Activated T-cell treated with anti-CD3 and anti-CD28 coated beads, Interleukin-2, amount 50 U/mL, for 24 hours (primary cell): Measurements from ENCODE around the gene TGFBR1.
"Not testable (repeated sequence)": the region's sequence is repeated elsewhere in the genome, so short reads cannot be mapped to it uniquely, and the experiment has no call there.

ENCODE experiments used
- DNase-seq: peaks from one replicate; pipeline ENCODE4 v3.0.0-alpha.2; 2020
- H3K27ac Mint-ChIP-seq: 2 replicates; pipeline ENCODE4 v1.8.0; 2020; ENCODE audit warnings: mild to moderate bottlenecking, mixed read lengths
- H3K27me3 Mint-ChIP-seq: 2 replicates; pipeline ENCODE4 v1.8.0; 2020; ENCODE audit warnings: mixed read lengths
- H3K36me3 Mint-ChIP-seq: 2 replicates; pipeline ENCODE4 v1.8.0; 2020; ENCODE audit warnings: low read depth, mixed read lengths
- H3K4me1 Mint-ChIP-seq: 2 replicates; pipeline ENCODE4 v1.8.0; 2020; ENCODE audit warnings: low read depth, mixed read lengths
- H3K4me3 Mint-ChIP-seq: 2 replicates; pipeline ENCODE4 v1.8.0; 2020; ENCODE audit warnings: mild to moderate bottlenecking, moderate library complexity, mixed read lengths
- H3K9me3 Mint-ChIP-seq: 2 replicates; pipeline ENCODE4 v1.8.0; 2020; ENCODE audit warnings: mixed read lengths

Gene TGFBR1

DNA sequence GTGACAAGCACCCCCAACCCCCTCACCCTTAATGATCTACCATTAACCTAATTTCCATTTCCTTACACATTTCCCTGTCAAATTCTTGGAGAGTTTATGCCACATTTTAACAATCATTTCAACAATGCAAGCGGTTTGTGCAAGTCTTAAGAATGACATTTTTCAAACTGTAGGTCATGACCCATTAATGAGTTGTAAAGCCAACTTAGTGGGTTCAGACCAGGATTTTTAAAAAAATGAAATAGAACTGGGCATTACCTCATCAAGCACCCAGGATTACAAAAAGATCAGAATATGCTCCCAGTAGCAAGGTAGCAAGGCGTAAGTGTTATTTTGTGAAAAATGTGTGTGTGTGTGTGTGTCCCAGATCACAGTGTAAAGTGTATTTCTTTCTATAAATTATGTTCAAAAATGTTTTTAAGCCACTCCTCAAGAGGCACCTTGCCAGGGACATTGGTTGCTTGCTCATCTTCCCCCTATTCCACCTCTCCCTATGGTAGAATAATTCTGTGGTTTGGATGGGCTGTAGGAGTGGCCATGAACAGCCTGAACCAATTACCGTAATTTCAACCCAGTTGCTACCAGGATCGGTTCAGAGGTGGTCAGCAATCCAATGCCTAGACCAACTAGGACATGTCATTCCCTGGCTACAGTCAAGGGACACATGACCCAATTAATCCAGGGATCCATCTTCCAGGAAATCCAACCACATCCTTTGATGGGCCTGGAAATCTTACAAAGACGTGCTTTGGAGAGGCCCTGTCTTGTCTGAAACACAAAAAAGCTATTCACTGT is 14.4 kb upstream of the TGFBR1 start:
- no peak for DNase-seq
- no peaks in the 10 kb centered on the region for H3K27me3 Mint-ChIP-seq
- H3K9me3 Mint-ChIP-seq: peaks cover 5% of the 10 kb centered on the region
- H3K4me1 Mint-ChIP-seq: peaks cover 48% of the 10 kb centered on the region
- H3K27ac Mint-ChIP-seq: no peak overlapping the region
- H3K36me3 Mint-ChIP-seq: no peaks in the 10 kb centered on the region
- H3K4me3 Mint-ChIP-seq: no peak overlapping the region

DNA sequence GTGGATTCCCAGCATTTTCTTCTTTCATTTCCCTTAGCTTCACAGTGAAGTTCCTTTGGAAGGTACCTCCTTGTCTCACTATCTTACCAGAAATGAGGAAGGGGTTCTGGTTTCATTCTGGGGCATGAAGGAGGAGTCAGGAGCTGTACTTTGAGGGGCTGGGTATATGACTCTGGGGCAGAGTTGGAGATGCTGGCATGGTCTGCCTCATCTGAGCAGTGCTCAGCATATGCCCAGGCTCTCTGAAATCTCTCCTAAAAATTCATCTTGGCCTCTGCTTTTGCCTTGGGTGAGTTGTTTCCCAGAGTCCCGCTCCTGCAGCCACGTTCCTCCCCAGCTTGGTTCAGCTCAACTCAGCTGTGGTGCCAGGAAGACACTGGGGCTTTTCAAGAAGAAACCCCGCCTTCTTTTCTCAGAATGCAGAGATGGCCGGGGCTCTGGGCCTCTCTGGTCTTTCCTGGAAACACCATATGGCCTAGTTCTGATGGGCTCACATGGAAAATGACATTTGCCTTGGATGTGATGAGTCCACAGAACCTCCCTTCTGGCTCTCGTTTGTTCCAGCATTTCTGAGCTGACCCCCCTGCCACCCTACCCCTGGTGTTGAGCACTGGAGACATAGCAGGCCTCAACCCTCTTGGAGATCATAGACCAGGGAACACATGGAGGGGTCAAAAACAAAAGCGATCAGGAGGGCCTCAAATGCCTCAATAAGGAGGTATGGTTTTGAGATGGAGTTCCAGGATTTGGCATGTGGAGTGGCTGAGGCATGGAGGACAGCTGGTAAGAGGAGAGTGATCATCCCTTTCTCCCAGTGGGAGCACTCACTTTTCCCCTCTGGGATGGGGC is 12.0 kb upstream of the TGFBR1 start:
- peak; percentile 58 for DNase-seq
- H3K36me3 Mint-ChIP-seq: no peaks in the 10 kb centered on the region
- peaks cover 43% of the 10 kb centered on the region for H3K4me1 Mint-ChIP-seq
- H3K4me3 Mint-ChIP-seq: peak overlapping the region; percentile 53
- no peaks in the 10 kb centered on the region for H3K27me3 Mint-ChIP-seq
- peaks cover 5% of the 10 kb centered on the region for H3K9me3 Mint-ChIP-seq
- H3K27ac Mint-ChIP-seq: peak overlapping the region; percentile 89

DNA sequence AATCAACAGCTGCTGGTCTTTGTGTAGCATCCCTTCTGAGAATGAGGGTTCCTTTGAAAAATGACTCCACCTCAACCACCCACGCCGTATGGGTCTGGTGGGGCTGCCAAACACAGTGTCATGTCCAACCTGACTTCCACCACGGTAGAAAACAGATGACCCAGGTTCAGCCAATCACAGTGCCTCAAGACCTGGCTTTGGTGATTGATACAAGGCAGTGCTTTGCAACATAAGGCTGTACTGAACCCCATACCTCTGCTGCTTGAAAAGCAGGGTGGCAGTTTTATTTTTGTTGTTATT is 11.5 kb upstream of the TGFBR1 start:
- no peaks in the 10 kb centered on the region for H3K36me3 Mint-ChIP-seq
- H3K4me1 Mint-ChIP-seq: peaks cover 43% of the 10 kb centered on the region
- H3K27me3 Mint-ChIP-seq: no peaks in the 10 kb centered on the region
- no peak overlapping the region for H3K4me3 Mint-ChIP-seq
- H3K27ac Mint-ChIP-seq: peak overlapping the region; percentile 89
- H3K9me3 Mint-ChIP-seq: peaks cover 5% of the 10 kb centered on the region
- peak; percentile 46 for DNase-seq

DNA sequence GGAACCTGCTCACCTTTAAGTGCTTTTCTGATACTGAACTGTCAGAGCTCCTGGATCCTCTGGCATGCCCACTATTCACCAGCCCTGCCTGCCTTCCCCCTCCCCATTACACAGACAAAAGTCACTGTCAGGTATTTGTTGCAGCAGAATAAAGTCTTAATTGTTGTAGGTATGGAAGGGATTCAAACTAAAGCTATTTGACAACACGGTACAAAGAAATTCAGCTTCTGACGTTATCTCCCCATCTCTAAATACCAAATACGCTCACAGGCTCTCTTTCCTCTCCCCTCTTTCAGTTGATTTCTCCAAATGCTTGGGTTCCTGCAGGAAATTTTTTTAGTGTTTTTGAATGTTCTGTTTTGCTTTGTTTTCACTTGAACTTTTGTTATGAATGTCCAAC is 9.3 kb upstream of the TGFBR1 start:
- H3K9me3 Mint-ChIP-seq: no peaks in the 10 kb centered on the region
- no peak for DNase-seq
- H3K27me3 Mint-ChIP-seq: no peaks in the 10 kb centered on the region
- no peak overlapping the region for H3K4me3 Mint-ChIP-seq
- no peak overlapping the region for H3K27ac Mint-ChIP-seq
- peaks cover 45% of the 10 kb centered on the region for H3K4me1 Mint-ChIP-seq
- no peaks in the 10 kb centered on the region for H3K36me3 Mint-ChIP-seq

DNA sequence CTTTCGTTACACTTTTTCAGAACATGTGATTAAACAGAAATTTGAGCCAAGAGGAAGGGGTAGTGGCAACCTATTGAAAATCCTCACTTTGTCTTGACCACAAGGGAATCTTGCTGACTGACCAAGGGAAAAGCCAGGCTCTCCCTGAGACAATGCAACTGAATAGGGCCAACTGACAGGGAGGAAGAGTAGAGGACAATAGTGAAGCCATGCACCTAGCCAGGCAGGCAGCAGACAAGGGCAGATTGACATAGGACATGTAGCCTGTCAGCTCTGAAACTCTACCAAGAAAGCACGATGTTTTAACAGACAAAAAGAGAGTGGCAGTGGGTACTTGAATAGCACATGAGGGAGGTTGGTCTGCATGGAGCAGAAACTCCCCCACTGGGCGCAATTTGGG is 8.5 kb upstream of the TGFBR1 start:
- no peak for DNase-seq
- Mint-ChIP-seq H3K36me3 (no peaks in the 10 kb centered on the region), H3K4me1 (peaks cover 41% of the 10 kb centered on the region), H3K9me3 (no peaks in the 10 kb centered on the region), H3K4me3 (no peak overlapping the region), H3K27me3 (no peaks in the 10 kb centered on the region), H3K27ac (no peak overlapping the region)

DNA sequence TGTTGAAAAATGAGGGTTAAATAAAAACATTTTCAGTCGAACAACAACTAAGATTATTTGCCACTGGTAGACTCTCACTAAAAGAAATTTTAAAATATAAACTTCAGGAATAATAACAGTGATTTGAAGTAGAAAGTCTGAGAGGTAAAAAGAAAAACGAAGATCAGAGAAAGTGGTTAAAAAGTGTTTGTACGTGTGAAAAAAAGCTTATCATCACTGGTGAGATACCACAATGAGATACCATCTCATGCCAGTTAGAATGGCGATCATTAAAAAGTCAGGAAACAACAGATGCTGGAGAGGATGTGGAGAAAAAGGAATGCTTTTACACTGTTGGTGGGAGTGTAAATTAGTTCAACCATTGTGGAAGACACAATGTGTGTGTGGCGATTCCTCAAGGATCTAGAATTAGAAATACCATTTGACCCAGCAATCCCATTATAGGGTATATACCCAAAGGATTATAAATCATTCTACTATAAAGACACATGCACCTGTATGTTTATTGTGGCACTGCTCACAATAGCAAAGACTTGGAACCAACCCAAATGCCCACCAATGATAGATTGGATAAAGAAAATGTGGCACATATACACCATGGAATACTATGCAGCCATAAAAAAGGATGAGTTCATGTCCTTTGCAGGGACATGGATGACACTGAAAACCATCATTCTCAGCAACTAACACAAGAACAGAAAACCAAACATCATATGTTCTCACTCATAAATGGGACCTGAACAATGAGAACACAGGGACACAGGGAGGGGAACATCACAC is 4.9 kb upstream of the TGFBR1 start:
- not testable (repeated sequence) for H3K27me3 Mint-ChIP-seq, H3K27ac Mint-ChIP-seq, H3K4me3 Mint-ChIP-seq, H3K9me3 Mint-ChIP-seq, H3K36me3 Mint-ChIP-seq, DNase-seq
- peaks cover 30% of the 10 kb centered on the region for H3K4me1 Mint-ChIP-seq

DNA sequence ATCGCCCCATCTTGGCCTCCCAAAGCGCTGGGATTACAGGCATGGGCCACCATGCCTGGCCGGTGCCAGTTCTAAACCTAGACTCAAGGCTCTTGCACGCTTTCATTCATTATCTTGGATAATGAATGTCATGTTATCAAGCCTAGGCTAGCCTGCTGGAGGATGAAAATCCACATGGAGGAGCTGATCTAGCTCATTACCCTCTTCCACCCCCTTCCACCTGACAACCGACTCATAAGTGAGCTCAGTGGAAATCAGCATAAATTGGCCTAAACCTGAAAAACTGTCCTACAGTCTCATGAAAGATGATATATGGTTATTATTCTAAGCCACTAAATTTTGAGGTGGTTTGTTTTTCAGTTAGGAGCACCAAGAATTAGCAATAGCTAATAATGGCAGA is 3.6 kb upstream of the TGFBR1 start:
- Mint-ChIP-seq H3K4me3 (no peak overlapping the region), H3K9me3 (no peaks in the 10 kb centered on the region)

DNA sequence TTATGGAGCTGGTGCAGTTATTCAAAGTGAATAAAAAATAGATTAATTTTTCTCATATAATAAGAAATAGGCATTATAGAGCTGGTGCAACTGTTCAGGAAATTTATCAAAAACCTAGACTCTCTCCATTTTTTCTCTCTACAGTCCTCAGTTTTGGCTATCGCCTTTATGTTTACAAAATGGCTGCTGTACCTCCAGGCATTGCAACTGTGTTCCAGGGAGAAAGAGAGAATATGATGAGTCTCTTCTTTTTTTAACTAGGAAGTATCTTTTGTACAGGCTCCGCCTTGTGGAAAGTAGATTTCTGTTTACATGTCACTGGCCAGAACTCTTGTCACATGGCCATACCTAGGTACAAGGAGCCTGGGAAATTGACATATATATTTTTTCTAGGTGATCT is 3.1 kb upstream of the TGFBR1 start:
- H3K9me3 Mint-ChIP-seq: no peaks in the 10 kb centered on the region
- peaks cover 33% of the 10 kb centered on the region for H3K4me1 Mint-ChIP-seq
- H3K27me3 Mint-ChIP-seq: no peaks in the 10 kb centered on the region
- DNase-seq: no peak
- peaks cover 3% of the 10 kb centered on the region for H3K36me3 Mint-ChIP-seq
- H3K4me3 Mint-ChIP-seq: no peak overlapping the region
- H3K27ac Mint-ChIP-seq: no peak overlapping the region

More for the DNA sequence above, 3.6 kb upstream of the TGFBR1 start:
- Mint-ChIP-seq H3K27me3 (no peaks in the 10 kb centered on the region), H3K4me1 (peaks cover 28% of the 10 kb centered on the region), H3K36me3 (peaks cover 3% of the 10 kb centered on the region), H3K27ac (no peak overlapping the region)
- DNase-seq: no peak

DNA sequence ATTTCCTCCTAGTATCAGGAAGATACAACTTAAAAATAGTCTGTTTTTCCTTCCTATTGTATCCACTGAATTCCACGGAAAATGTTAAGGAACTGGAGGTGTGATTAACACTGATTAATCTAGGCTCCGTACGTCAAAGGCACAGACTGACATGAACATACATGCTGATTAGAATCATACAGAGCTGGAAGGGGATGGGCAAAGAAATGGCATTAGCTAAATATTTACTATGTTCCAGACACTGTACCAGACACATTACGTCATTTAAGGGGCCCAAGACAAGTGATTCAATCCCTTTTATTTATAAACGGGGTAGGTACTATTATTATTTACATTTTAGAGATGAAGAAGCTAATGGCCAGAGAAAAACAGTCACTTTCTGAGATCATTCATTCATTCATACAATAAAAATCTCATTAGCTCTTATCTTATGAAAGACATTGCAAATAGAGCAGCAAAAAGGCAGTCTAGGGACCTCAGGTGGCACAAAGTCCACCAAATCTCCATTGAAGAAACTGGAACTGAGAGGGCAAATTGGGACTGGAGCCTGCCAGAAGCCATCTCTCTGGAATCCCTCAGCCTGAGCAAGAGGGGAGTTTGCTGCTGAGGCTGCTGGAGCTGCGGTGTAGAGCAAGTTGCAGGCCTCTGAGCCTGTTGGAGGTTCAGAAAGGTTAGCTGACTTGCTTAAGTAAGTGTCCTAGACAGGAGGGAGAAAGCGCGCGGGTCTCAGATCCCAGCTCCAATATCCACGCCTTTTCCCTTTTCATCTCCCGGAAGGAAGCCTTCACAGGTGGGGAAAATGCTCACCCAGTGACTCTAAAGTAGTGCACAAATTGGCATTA is 1.6 kb upstream of the TGFBR1 start:
- Mint-ChIP-seq H3K9me3 (no peaks in the 10 kb centered on the region), H3K4me1 (peaks cover 46% of the 10 kb centered on the region), H3K27ac (no peak overlapping the region), H3K36me3 (peaks cover 3% of the 10 kb centered on the region), H3K27me3 (no peaks in the 10 kb centered on the region), H3K4me3 (peak overlapping the region; percentile 80)
- DNase-seq: no peak

DNA sequence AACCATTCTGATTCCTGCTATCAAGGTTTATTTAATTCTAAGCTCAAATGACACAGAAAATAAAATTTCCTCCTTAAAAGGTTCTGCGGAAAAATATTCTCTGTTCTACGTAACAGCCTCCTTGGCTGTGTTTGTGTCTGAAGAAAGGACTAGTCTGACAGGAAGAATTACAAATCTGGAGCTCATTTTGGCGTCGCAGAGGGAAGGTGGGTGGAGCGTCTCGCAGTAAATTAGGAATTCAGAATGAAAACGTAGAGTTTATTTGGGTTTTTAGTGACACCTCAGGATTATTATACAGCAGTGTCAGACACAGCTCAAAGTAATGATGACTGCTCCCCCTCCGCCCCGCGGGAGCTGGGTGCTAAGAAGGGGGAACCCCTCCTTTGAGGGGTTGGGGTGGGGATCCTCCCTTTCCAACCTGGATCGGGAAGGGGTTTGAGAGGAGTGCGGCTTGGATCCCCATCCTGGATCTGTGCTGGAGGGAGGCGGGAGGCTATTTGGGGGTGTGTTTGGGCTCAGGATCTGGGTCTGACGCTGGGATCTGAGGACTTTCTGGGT is 933 bp upstream of the TGFBR1 start:
- no peaks in the 10 kb centered on the region for H3K27me3 Mint-ChIP-seq
- H3K9me3 Mint-ChIP-seq: no peaks in the 10 kb centered on the region
- peaks cover 53% of the 10 kb centered on the region for H3K4me1 Mint-ChIP-seq
- H3K4me3 Mint-ChIP-seq: peak overlapping the region; percentile 80
- H3K27ac Mint-ChIP-seq: peak overlapping the region; percentile 74
- H3K36me3 Mint-ChIP-seq: peaks cover 3% of the 10 kb centered on the region
- DNase-seq: no peak

DNA sequence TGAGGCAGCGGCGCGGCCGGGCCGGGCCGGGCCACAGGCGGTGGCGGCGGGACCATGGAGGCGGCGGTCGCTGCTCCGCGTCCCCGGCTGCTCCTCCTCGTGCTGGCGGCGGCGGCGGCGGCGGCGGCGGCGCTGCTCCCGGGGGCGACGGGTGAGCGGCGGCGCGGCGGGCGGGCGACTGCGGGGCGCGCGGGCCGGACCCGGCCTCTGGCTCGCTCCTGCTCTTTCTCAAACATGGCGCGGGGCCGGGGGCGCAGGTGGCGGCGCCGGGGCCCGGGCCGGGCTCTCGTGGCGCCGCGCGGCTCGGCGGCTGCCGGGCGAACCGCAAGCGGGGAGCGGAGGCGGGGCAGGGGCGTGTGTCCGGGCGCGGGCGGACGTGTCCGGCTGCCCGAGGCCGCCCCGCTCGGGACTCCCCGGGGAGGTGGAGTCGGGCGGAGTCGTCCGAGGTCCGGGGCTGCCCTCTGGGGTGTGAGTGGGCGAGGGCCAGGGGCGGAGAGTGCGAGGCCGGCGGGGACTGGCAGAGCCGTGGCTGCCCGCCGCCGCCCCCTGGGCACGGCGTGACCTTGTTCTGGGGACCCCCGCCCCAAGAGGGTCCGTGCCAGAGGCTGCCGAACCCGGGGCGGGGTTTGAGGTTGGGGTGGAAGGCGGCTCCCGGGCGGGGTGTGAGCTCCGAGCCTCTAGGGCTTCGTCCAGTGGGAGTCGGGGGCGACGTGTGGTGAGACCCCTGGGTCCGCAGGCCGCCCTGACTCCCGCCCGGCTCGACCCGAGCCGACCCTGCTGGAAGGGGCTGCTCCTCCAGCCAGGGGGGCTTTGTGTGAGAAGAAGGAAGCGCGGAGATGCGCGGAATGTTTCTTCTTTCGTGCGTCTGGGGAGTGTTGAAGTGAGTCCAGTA is 485 bp downstream of the TGFBR1 start:
- Mint-ChIP-seq H3K27me3 (no peaks in the 10 kb centered on the region), H3K4me1 (peaks cover 62% of the 10 kb centered on the region), H3K9me3 (no peaks in the 10 kb centered on the region), H3K4me3 (peak overlapping the region; percentile 84), H3K27ac (peak overlapping the region; percentile 86), H3K36me3 (peaks cover 5% of the 10 kb centered on the region)
- peak; percentile 72 for DNase-seq

DNA sequence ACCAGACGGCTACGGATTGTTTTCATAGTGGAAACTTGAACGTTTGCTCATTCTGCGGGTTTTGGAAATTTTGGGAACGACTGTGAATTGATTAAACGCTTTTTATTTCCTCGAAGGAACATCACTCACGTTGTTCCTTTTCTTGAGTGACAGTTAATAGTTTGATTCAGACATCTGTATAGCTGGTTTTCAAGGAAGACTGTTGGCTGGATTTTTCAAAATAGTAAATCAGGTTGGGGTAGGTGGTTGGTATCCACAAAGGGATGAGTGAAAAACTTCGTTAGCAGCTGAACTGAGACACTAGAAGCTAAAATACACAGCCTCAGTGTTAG is 1.1 kb downstream of the TGFBR1 start:
- Mint-ChIP-seq H3K36me3 (peaks cover 8% of the 10 kb centered on the region), H3K9me3 (no peaks in the 10 kb centered on the region), H3K4me1 (peaks cover 65% of the 10 kb centered on the region), H3K4me3 (peak overlapping the region; percentile 84), H3K27ac (peak overlapping the region; percentile 86), H3K27me3 (no peaks in the 10 kb centered on the region)
- no peak for DNase-seq

DNA sequence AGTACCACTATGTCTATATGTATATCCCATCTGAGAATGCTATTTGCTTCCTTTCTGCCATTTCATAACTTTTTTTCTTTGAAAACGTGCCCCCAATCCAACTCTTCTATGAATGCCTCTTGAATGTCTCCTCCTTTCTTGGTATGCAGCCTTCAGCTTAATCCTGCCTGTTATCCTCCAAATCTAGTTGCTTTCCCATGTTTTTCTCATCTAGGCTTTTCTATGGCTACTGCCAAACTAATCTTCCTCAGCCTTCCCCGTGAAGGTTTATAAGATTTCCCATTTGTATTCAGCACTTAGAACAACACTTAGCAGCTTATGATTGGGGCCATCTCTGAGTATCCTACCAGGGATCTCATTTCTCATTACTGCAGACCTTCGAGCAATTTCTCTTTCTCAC is 2.5 kb downstream of the TGFBR1 start:
- no peak for DNase-seq
- Mint-ChIP-seq H3K36me3 (peaks cover 8% of the 10 kb centered on the region), H3K27me3 (no peaks in the 10 kb centered on the region), H3K4me1 (peaks cover 77% of the 10 kb centered on the region), H3K27ac (peak overlapping the region; percentile 22), H3K9me3 (no peaks in the 10 kb centered on the region), H3K4me3 (peak overlapping the region; percentile 84)
